ENCODE measurements around the gene TRPM3.

GRCh38 chr9:70761139-70761670, 360.2 kb downstream of the TRPM3 start:
- TF ChIP-seq ZNF3 (CRISPR knock-in tag; IDR thresholded peaks at IDR 0.05) (no peak), TRIM28 (IDR thresholded peaks at IDR 0.05) (no peak)

Data from K562 (cell line).